Testis (tissue), 2 donors: ENCODE results near the gene CYP4F8.

ENCODE experiments used
- POLR2A ChIP-seq: fragments of 450-650 bp; IDR thresholded peaks from one replicate; pipeline ENCODE4 v1.6.1; 2017; ENCODE audit warnings: antibody characterized with exemption, mild to moderate bottlenecking, moderate library complexity
- TF ChIP-seq, protein P1 (sequence below), 3 experiments: fragments of 450-650 bp in 2 of 3; fragments of 200-600 bp in 1 of 3; sonication (generic) in 1 of 3; IDR thresholded peaks; one replicate each; pipeline ENCODE4 v1.5.1; 2016 to 2019; ENCODE audit warnings: antibody characterized with exemption in 3 of 3, mild to moderate bottlenecking in 2 of 3, moderate library complexity in 1 of 3

DNA sequence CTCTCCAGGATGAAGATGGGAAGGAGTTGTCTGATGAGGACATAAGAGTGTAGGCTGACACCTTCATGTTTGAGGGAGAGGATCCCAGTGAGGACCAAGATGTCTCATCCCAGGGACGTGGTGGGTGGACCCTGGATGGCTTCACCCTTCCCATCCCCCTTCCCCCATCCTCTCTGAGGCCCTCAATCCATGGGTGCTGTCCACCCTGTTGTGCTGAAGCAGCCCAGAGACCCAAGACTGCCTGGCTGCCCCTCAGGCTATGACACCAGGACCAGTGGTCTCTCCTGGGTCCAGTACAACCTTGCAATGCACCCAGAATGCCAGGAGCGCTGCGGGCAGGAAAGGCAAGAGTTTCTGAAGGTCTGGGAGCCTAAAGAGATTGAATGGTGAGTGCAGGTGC, 54.4 kb downstream of the CYP4F8 start:
- TF ChIP-seq, protein P1, sequence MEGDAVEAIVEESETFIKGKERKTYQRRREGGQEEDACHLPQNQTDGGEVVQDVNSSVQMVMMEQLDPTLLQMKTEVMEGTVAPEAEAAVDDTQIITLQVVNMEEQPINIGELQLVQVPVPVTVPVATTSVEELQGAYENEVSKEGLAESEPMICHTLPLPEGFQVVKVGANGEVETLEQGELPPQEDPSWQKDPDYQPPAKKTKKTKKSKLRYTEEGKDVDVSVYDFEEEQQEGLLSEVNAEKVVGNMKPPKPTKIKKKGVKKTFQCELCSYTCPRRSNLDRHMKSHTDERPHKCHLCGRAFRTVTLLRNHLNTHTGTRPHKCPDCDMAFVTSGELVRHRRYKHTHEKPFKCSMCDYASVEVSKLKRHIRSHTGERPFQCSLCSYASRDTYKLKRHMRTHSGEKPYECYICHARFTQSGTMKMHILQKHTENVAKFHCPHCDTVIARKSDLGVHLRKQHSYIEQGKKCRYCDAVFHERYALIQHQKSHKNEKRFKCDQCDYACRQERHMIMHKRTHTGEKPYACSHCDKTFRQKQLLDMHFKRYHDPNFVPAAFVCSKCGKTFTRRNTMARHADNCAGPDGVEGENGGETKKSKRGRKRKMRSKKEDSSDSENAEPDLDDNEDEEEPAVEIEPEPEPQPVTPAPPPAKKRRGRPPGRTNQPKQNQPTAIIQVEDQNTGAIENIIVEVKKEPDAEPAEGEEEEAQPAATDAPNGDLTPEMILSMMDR (IDR thresholded peaks at IDR 0.05), result no peak
- TF ChIP-seq POLR2A, result no peak
